ENCODE results near the gene NOP9. TPM values are rescaled to one million over a fixed set of nuclear protein-coding genes. Genes with fewer than 3 reads are reported as not detected.
"Not testable (repeated sequence)": the region's sequence is repeated elsewhere in the genome, so short reads cannot be mapped to it uniquely, and the experiment has no call there.

The NOP9 gene
- total RNA-seq, 1 experiment from 2014 or later: 32.4 TPM

- Histone ChIP-seq H3K4me3 (ENCODE audit: insufficient read depth, low read depth, low read length) (no peak overlapping the region), H3K27me3 (ENCODE audit: control insufficient read depth, insufficient read depth, low read length) (peaks cover 18% of the 10 kb centered on the region)
- DNase-seq: no peak
Measured at GRCh38 chr14:24315243-24315806, 15.7 kb downstream of the NOP9 start.

GRCh38 chr14:24315807-24316596 is 16.4 kb downstream of the NOP9 start:
- H3K36me3 ChIP-seq (replicated peaks; ENCODE audit: control insufficient read depth, insufficient read depth, low read length): no peaks in the 10 kb centered on the region
- H3K4me3 ChIP-seq (ENCODE audit: insufficient read depth, low read depth, low read length): no peak overlapping the region
- H3K27me3 ChIP-seq (ENCODE audit: control insufficient read depth, insufficient read depth, low read length): peaks cover 18% of the 10 kb centered on the region
- DNase-seq: peak; percentile 91

More at GRCh38 chr14:24315243-24315806, 15.7 kb downstream of the NOP9 start:
- H3K36me3 ChIP-seq (replicated peaks; ENCODE audit: control insufficient read depth, insufficient read depth, low read length): no peaks in the 10 kb centered on the region

GRCh38 chr14:24316597-24316950 is 16.9 kb downstream of the NOP9 start:
- no peak for DNase-seq
- Histone ChIP-seq H3K36me3 (replicated peaks; ENCODE audit: control insufficient read depth, insufficient read depth, low read length) (no peaks in the 10 kb centered on the region), H3K27me3 (ENCODE audit: control insufficient read depth, insufficient read depth, low read length) (peaks cover 18% of the 10 kb centered on the region), H3K4me3 (ENCODE audit: insufficient read depth, low read depth, low read length) (no peak overlapping the region)

- Histone ChIP-seq H3K36me3 (replicated peaks; ENCODE audit: control insufficient read depth, insufficient read depth, low read length) (no peaks in the 10 kb centered on the region), H3K27me3 (ENCODE audit: control insufficient read depth, insufficient read depth, low read length) (peaks cover 18% of the 10 kb centered on the region), H3K4me3 (ENCODE audit: insufficient read depth, low read depth, low read length) (no peak overlapping the region)
- no peak for DNase-seq
Measured at GRCh38 chr14:24317141-24317928, 17.7 kb downstream of the NOP9 start.

- DNase-seq: no peak
- H3K36me3 ChIP-seq (replicated peaks; ENCODE audit: control insufficient read depth, insufficient read depth, low read length): no peaks in the 10 kb centered on the region
- no peak overlapping the region for H3K4me3 ChIP-seq (ENCODE audit: insufficient read depth, low read depth, low read length)
- peaks cover 25% of the 10 kb centered on the region for H3K27me3 ChIP-seq (ENCODE audit: control insufficient read depth, insufficient read depth, low read length)
Measured at GRCh38 chr14:24321212-24321975, 21.7 kb downstream of the NOP9 start.

GRCh38 chr14:24322672-24323071 is 23.0 kb downstream of the NOP9 start:
- peaks cover 20% of the 10 kb centered on the region for H3K27me3 ChIP-seq (ENCODE audit: control insufficient read depth, insufficient read depth, low read length)
- no peak for DNase-seq
- H3K4me3 ChIP-seq (ENCODE audit: insufficient read depth, low read depth, low read length): no peak overlapping the region
- no peaks in the 10 kb centered on the region for H3K36me3 ChIP-seq (replicated peaks; ENCODE audit: control insufficient read depth, insufficient read depth, low read length)

GRCh38 chr14:24323341-24323740 is 23.7 kb downstream of the NOP9 start:
- H3K4me3 ChIP-seq (ENCODE audit: insufficient read depth, low read depth, low read length): no peak overlapping the region
- no peaks in the 10 kb centered on the region for H3K36me3 ChIP-seq (replicated peaks; ENCODE audit: control insufficient read depth, insufficient read depth, low read length)
- no peak for DNase-seq
- peaks cover 18% of the 10 kb centered on the region for H3K27me3 ChIP-seq (ENCODE audit: control insufficient read depth, insufficient read depth, low read length)

- peaks cover 16% of the 10 kb centered on the region for H3K27me3 ChIP-seq (ENCODE audit: control insufficient read depth, insufficient read depth, low read length)
- no peak overlapping the region for H3K4me3 ChIP-seq (ENCODE audit: insufficient read depth, low read depth, low read length)
- no peak for DNase-seq
- no peaks in the 10 kb centered on the region for H3K36me3 ChIP-seq (replicated peaks; ENCODE audit: control insufficient read depth, insufficient read depth, low read length)
Measured at GRCh38 chr14:24324024-24324423, 24.4 kb downstream of the NOP9 start.

- no peaks in the 10 kb centered on the region for H3K36me3 ChIP-seq (replicated peaks; ENCODE audit: control insufficient read depth, insufficient read depth, low read length)
- no peak overlapping the region for H3K4me3 ChIP-seq (ENCODE audit: insufficient read depth, low read depth, low read length)
- peaks cover 17% of the 10 kb centered on the region for H3K27me3 ChIP-seq (ENCODE audit: control insufficient read depth, insufficient read depth, low read length)
- DNase-seq: no peak
Measured at GRCh38 chr14:24325041-24325530, 25.4 kb downstream of the NOP9 start.

GRCh38 chr14:24325963-24326362 is 26.3 kb downstream of the NOP9 start:
- Histone ChIP-seq H3K36me3 (replicated peaks; ENCODE audit: control insufficient read depth, insufficient read depth, low read length) (no peaks in the 10 kb centered on the region), H3K4me3 (ENCODE audit: insufficient read depth, low read depth, low read length) (no peak overlapping the region), H3K27me3 (ENCODE audit: control insufficient read depth, insufficient read depth, low read length) (peaks cover 24% of the 10 kb centered on the region)
- DNase-seq: no peak

- peaks cover 35% of the 10 kb centered on the region for H3K27me3 ChIP-seq (ENCODE audit: control insufficient read depth, insufficient read depth, low read length)
- no peaks in the 10 kb centered on the region for H3K36me3 ChIP-seq (replicated peaks; ENCODE audit: control insufficient read depth, insufficient read depth, low read length)
- H3K4me3 ChIP-seq (ENCODE audit: insufficient read depth, low read depth, low read length): no peak overlapping the region
Measured at GRCh38 chr14:24327303-24327702, 27.7 kb downstream of the NOP9 start.

GRCh38 chr14:24327914-24328313 is 28.3 kb downstream of the NOP9 start:
- not testable (repeated sequence) for DNase-seq; H3K4me3 ChIP-seq (ENCODE audit: insufficient read depth, low read depth, low read length); H3K36me3 ChIP-seq (replicated peaks; ENCODE audit: control insufficient read depth, insufficient read depth, low read length)
- H3K27me3 ChIP-seq (ENCODE audit: control insufficient read depth, insufficient read depth, low read length): peaks cover 40% of the 10 kb centered on the region

More at GRCh38 chr14:24327303-24327702, 27.7 kb downstream of the NOP9 start:
- DNase-seq: no peak

GRCh38 chr14:24329073-24329663 is 29.5 kb downstream of the NOP9 start:
- H3K27me3 ChIP-seq (ENCODE audit: control insufficient read depth, insufficient read depth, low read length): peaks cover 47% of the 10 kb centered on the region

GRCh38 chr14:24329736-24330135 is 30.1 kb downstream of the NOP9 start:
- H3K27me3 ChIP-seq (ENCODE audit: control insufficient read depth, insufficient read depth, low read length): peaks cover 52% of the 10 kb centered on the region

More at GRCh38 chr14:24329073-24329663, 29.5 kb downstream of the NOP9 start:
- DNase-seq: no peak
- H3K4me3 ChIP-seq (ENCODE audit: insufficient read depth, low read depth, low read length): no peak overlapping the region
- no peaks in the 10 kb centered on the region for H3K36me3 ChIP-seq (replicated peaks; ENCODE audit: control insufficient read depth, insufficient read depth, low read length)

More at GRCh38 chr14:24329736-24330135, 30.1 kb downstream of the NOP9 start:
- Histone ChIP-seq H3K36me3 (replicated peaks; ENCODE audit: control insufficient read depth, insufficient read depth, low read length) (no peaks in the 10 kb centered on the region), H3K4me3 (ENCODE audit: insufficient read depth, low read depth, low read length) (no peak overlapping the region)
- no peak for DNase-seq
